Neural cell (in vitro differentiated cells): ENCODE measurements around the gene TMCO4. TPM values are rescaled to one million over a fixed set of nuclear protein-coding genes. Genes with fewer than 3 reads are reported as not detected.

Experiments
- H2AFZ ChIP-seq: fragments of 200-600, 300-800 bp; sonication (generic), shearing (Covaris generic); 2 replicates; pipeline ENCODE4 v1.6.0; 2014; ENCODE audit warnings: low read depth, mild to moderate bottlenecking, antibody characterized with exemption, low read length, moderate library complexity
- H3F3A ChIP-seq: fragments of 200-600 bp; shearing (Covaris generic); 2 replicates; pipeline ENCODE4 v1.6.1; 2016; ENCODE audit warnings: mild to moderate bottlenecking, moderate library complexity, mixed read lengths, antibody characterized with exemption, low read length; ENCODE audit not compliant: insufficient read depth, poor library complexity, severe bottlenecking
- H3K27ac ChIP-seq: fragments of 200-600, 300-800 bp; sonication (generic), shearing (Covaris generic); 2 replicates; pipeline ENCODE4 v1.5.1; 2014; ENCODE audit warnings: mild to moderate bottlenecking, low read length, moderate library complexity
- H3K27me3 ChIP-seq: fragments of 300-800, 200-600 bp; sonication (generic), shearing (Covaris generic); 2 replicates; pipeline ENCODE4 v1.6.0; 2014; ENCODE audit warnings: mild to moderate bottlenecking, low read depth, low read length, moderate library complexity; ENCODE audit not compliant: insufficient read depth
- H3K36me3 ChIP-seq: fragments of 300-800, 200-600 bp; sonication (generic), shearing (Covaris generic); 2 replicates; pipeline ENCODE4 v1.5.1; 2014; ENCODE audit warnings: mild to moderate bottlenecking, antibody characterized with exemption, low read length, moderate library complexity; ENCODE audit not compliant: insufficient read depth
- H3K4me2 ChIP-seq: fragments of 300-800, 200-600 bp; sonication (generic), shearing (Covaris generic); 2 replicates; pipeline ENCODE4 v1.6.0; 2014; ENCODE audit warnings: mild to moderate bottlenecking, low read length
- H3K4me3 ChIP-seq: fragments of 300-800, 200-600 bp; sonication (generic), shearing (Covaris generic); 2 replicates; pipeline ENCODE4 v1.5.1; 2014; ENCODE audit warnings: mild to moderate bottlenecking, low read length, moderate library complexity
- H3K79me2 ChIP-seq: fragments of 200-600 bp; shearing (Covaris generic); replicated peaks from 2 replicates; pipeline ENCODE4 v1.6.0; 2014; ENCODE audit warnings: mild to moderate bottlenecking, low read length, moderate library complexity; ENCODE audit not compliant: insufficient read depth
- H3K9ac ChIP-seq: fragments of 300-800, 200-600 bp; sonication (generic), shearing (Covaris generic); 2 replicates; pipeline ENCODE4 v1.6.1; 2016; ENCODE audit warnings: mild to moderate bottlenecking, low read length, mixed read lengths
- H3K9me2 ChIP-seq: fragments of 200-600 bp; shearing (Covaris generic); 2 replicates; pipeline ENCODE4 v1.6.1; 2016; ENCODE audit warnings: mild to moderate bottlenecking, low read length, mixed read lengths; ENCODE audit not compliant: insufficient read depth
- H3K9me3 ChIP-seq: fragments of 200-600, 300-800 bp; sonication (generic), shearing (Covaris generic); 2 replicates; pipeline ENCODE4 v1.6.1; 2016; ENCODE audit warnings: mild to moderate bottlenecking, mixed run types, low read length, moderate library complexity, mixed read lengths
- H4K20me1 ChIP-seq: fragments of 200-600 bp; shearing (Covaris generic); 2 replicates; pipeline ENCODE4 v1.6.1; 2016; ENCODE audit warnings: mild to moderate bottlenecking, mixed run types; ENCODE audit not compliant: insufficient read depth
- CTCF ChIP-seq: fragments of 450-650 bp; IDR thresholded peaks from 2 replicates; pipeline ENCODE4 v1.5.1; 2014; ENCODE audit warnings: antibody characterized with exemption, mild to moderate bottlenecking, moderate library complexity; ENCODE audit not compliant: poor library complexity, severe bottlenecking
- EP300 ChIP-seq: fragments of 450-650 bp; conservative IDR thresholded peaks from 2 replicates; pipeline ENCODE4 v1.6.1; 2014; ENCODE audit warnings: antibody characterized with exemption, mild to moderate bottlenecking, moderate library complexity; ENCODE audit not compliant: poor library complexity, severe bottlenecking
- EZH2 ChIP-seq: fragments of 200-600, 300-800 bp; shearing (Covaris generic), sonication (generic); IDR thresholded peaks from 2 replicates; pipeline ENCODE4 v1.6.1; 2014; ENCODE audit warnings: antibody characterized with exemption, low read length, borderline replicate concordance, mild to moderate bottlenecking; ENCODE audit not compliant: insufficient read depth, poor library complexity, severe bottlenecking
- MXI1 ChIP-seq: fragments of 450-650 bp; conservative IDR thresholded peaks from 2 replicates; pipeline ENCODE4 v1.6.1; 2014; ENCODE audit warnings: antibody characterized with exemption, mild to moderate bottlenecking; ENCODE audit not compliant: poor library complexity, severe bottlenecking
- POLR2AphosphoS5 ChIP-seq: IDR thresholded peaks from 2 replicates; pipeline ENCODE4 v1.6.1; 2012
- RAD21 ChIP-seq: fragments of 450-650 bp; conservative IDR thresholded peaks from 2 replicates; pipeline ENCODE4 v1.6.1; 2014; ENCODE audit warnings: antibody characterized with exemption, mild to moderate bottlenecking, moderate library complexity
- REST ChIP-seq: IDR thresholded peaks from 2 replicates; pipeline ENCODE4 v1.6.1; 2012; ENCODE audit warnings: borderline replicate concordance
- SMC3 ChIP-seq: fragments of 450-650 bp; conservative IDR thresholded peaks from 2 replicates; pipeline ENCODE4 v1.6.1; 2014; ENCODE audit warnings: antibody characterized with exemption, mild to moderate bottlenecking, moderate library complexity; ENCODE audit not compliant: poor library complexity
- TAF1 ChIP-seq: IDR thresholded peaks from 2 replicates; pipeline ENCODE4 v1.6.1; 2012; ENCODE audit warnings: low read depth
- polyA plus RNA-seq: library from polyadenylated mRNA; depleted of rRNA; stranded (reverse); fragments of >200 nt; gene quantifications from 2 replicates; pipeline ENCODE4 v1.2.3, GENCODE V29; 2014

Gene TMCO4
- polyA plus RNA-seq, 1 donor from 2014 or later = not detected

- H2AFZ ChIP-seq = no peak overlapping the region
- no peaks in the 10 kb centered on the region for H3K9me3 ChIP-seq
- no peak overlapping the region for H3K9ac ChIP-seq
- no peak for TF ChIP-seq EZH2
- no peak for TF ChIP-seq SMC3
- TF ChIP-seq EP300 = no peak
- TF ChIP-seq REST = no peak
- TF ChIP-seq TAF1 = no peak
- no peak for TF ChIP-seq MXI1
- no peak for TF ChIP-seq RAD21
- TF ChIP-seq POLR2AphosphoS5 = no peak
- no peak for TF ChIP-seq CTCF
- no peaks in the 10 kb centered on the region for H3F3A ChIP-seq
- no peaks in the 10 kb centered on the region for H3K79me2 ChIP-seq
- H3K27me3 ChIP-seq = no peaks in the 10 kb centered on the region
- no peak overlapping the region for H3K27ac ChIP-seq
- H3K36me3 ChIP-seq = no peaks in the 10 kb centered on the region
- no peaks in the 10 kb centered on the region for H4K20me1 ChIP-seq
- H3K9me2 ChIP-seq = no peaks in the 10 kb centered on the region
- no peak overlapping the region for H3K4me3 ChIP-seq
- H3K4me2 ChIP-seq = no peak overlapping the region
These were observed 109.4 kb downstream of the TMCO4 start for GRCh38 chr1:19690342-19690741.

GRCh38 chr1:19689856-19690255 lies 109.9 kb downstream of the TMCO4 start:
- no peak overlapping the region for H2AFZ ChIP-seq
- no peak overlapping the region for H3K4me2 ChIP-seq
- no peaks in the 10 kb centered on the region for H3K27me3 ChIP-seq
- TF ChIP-seq TAF1 = no peak
- no peak for TF ChIP-seq SMC3
- no peak for TF ChIP-seq RAD21
- TF ChIP-seq MXI1 = no peak
- no peak overlapping the region for H3K9ac ChIP-seq
- no peaks in the 10 kb centered on the region for H3K9me2 ChIP-seq
- H3K4me3 ChIP-seq = no peak overlapping the region
- no peaks in the 10 kb centered on the region for H3K36me3 ChIP-seq
- no peak overlapping the region for H3K27ac ChIP-seq
- H3K9me3 ChIP-seq = no peaks in the 10 kb centered on the region
- H3F3A ChIP-seq = no peaks in the 10 kb centered on the region
- no peaks in the 10 kb centered on the region for H3K79me2 ChIP-seq
- no peaks in the 10 kb centered on the region for H4K20me1 ChIP-seq
